Prostate gland (tissue), 2 donors: Measurements from ENCODE around the gene KCNN4.

ENCODE experiments used
- POLR2A ChIP-seq: fragments of 450-650 bp; IDR thresholded peaks from one replicate; pipeline ENCODE4 v1.6.1; 2016; ENCODE audit warnings: antibody characterized with exemption, mild to moderate bottlenecking
- POLR2AphosphoS5 ChIP-seq: sonication (generic); formaldehyde crosslinking; IDR thresholded peaks from one replicate; pipeline ENCODE4 v1.6.1; 2017; ENCODE audit warnings: antibody characterized with exemption
- TF ChIP-seq, protein P1 (sequence below), 4 experiments: fragments of 200-600 bp in 2 of 4; fragments of 450-650 bp in 2 of 4; sonication (generic) in 2 of 4; IDR thresholded peaks; 1 replicate in 3 of 4; 2 replicates in 1 of 4; pipeline ENCODE4 v1.5.1; 2016 to 2019; ENCODE audit warnings: antibody characterized with exemption in 4 of 4, mild to moderate bottlenecking in 2 of 4, moderate library complexity in 2 of 4

DNA sequence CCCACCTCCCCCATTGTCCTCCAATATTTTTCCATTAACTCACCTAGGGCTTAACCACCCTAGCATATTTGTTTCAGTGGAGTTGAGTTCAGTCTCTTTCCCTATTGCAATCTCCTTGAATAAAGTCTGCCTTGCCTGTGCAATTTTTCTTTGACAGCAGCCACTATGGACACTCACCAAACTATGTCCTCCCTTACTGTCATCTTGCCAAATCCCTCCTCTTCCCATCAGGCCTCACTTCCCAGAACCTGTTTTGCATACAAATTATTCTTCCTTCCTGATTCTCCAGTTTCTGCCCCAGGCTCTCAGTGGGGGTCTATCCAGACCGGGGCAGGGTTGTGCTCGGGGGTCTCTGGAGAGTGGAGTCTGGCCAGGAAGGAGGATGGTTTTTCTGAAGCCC is 23.7 kb upstream of the KCNN4 start:
- TF ChIP-seq, protein P1, sequence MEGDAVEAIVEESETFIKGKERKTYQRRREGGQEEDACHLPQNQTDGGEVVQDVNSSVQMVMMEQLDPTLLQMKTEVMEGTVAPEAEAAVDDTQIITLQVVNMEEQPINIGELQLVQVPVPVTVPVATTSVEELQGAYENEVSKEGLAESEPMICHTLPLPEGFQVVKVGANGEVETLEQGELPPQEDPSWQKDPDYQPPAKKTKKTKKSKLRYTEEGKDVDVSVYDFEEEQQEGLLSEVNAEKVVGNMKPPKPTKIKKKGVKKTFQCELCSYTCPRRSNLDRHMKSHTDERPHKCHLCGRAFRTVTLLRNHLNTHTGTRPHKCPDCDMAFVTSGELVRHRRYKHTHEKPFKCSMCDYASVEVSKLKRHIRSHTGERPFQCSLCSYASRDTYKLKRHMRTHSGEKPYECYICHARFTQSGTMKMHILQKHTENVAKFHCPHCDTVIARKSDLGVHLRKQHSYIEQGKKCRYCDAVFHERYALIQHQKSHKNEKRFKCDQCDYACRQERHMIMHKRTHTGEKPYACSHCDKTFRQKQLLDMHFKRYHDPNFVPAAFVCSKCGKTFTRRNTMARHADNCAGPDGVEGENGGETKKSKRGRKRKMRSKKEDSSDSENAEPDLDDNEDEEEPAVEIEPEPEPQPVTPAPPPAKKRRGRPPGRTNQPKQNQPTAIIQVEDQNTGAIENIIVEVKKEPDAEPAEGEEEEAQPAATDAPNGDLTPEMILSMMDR (IDR thresholded peaks at IDR 0.05), result no peak
- TF ChIP-seq POLR2A (no peak), POLR2AphosphoS5 (no peak)
